ENCODE results near the gene DYNC1I2.

Gene DYNC1I2

GRCh38 chr2:171726847-171727450, 39.7 kb downstream of the DYNC1I2 start:
- in situ Hi-C loops (cut with MboI; ENCODE audit: low pct_unique_long_range_greater_than_20kb, low sequenced_read_pairs, unreplicated experiment): no loop called here
- TF ChIP-seq CTCF (IDR thresholded peaks at IDR 0.05; ENCODE audit: extremely low read depth, insufficient read depth, missing control alignments): no peak
- no peak for DNase-seq (ENCODE audit: low spot score)

GRCh38 chr2:171728989-171729951, 42.0 kb downstream of the DYNC1I2 start:
- no peak for TF ChIP-seq CTCF (IDR thresholded peaks at IDR 0.05; ENCODE audit: extremely low read depth, insufficient read depth, missing control alignments)
- DNase-seq (ENCODE audit: low spot score): no peak
- in situ Hi-C loops (cut with MboI; ENCODE audit: low pct_unique_long_range_greater_than_20kb, low sequenced_read_pairs, unreplicated experiment): no loop called here

GRCh38 chr2:171729952-171730317, 42.7 kb downstream of the DYNC1I2 start:
- in situ Hi-C loops (cut with MboI; ENCODE audit: low pct_unique_long_range_greater_than_20kb, low sequenced_read_pairs, unreplicated experiment): no loop called here
- no peak for TF ChIP-seq CTCF (IDR thresholded peaks at IDR 0.05; ENCODE audit: extremely low read depth, insufficient read depth, missing control alignments)
- no peak for DNase-seq (ENCODE audit: low spot score)

- DNase-seq (ENCODE audit: low spot score): no peak
- in situ Hi-C loops (cut with MboI; ENCODE audit: low pct_unique_long_range_greater_than_20kb, low sequenced_read_pairs, unreplicated experiment): no loop called here
- TF ChIP-seq CTCF (IDR thresholded peaks at IDR 0.05; ENCODE audit: extremely low read depth, insufficient read depth, missing control alignments): no peak
These were observed 48.9 kb downstream of the DYNC1I2 start for GRCh38 chr2:171735991-171736710.

GRCh38 chr2:171741189-171741588, 53.9 kb downstream of the DYNC1I2 start:
- no peak for DNase-seq (ENCODE audit: low spot score)
- in situ Hi-C loops (cut with MboI; ENCODE audit: low pct_unique_long_range_greater_than_20kb, low sequenced_read_pairs, unreplicated experiment): no loop called here
- no peak for TF ChIP-seq CTCF (IDR thresholded peaks at IDR 0.05; ENCODE audit: extremely low read depth, insufficient read depth, missing control alignments)

- no peak for TF ChIP-seq CTCF (IDR thresholded peaks at IDR 0.05; ENCODE audit: extremely low read depth, insufficient read depth, missing control alignments)
- in situ Hi-C loops (cut with MboI; ENCODE audit: low pct_unique_long_range_greater_than_20kb, low sequenced_read_pairs, unreplicated experiment): no loop called here
These were observed 55.5 kb downstream of the DYNC1I2 start for GRCh38 chr2:171742760-171743159.

More at GRCh38 chr2:171742760-171743159, 55.5 kb downstream of the DYNC1I2 start:
- no peak for DNase-seq (ENCODE audit: low spot score)
